SU-DHL-6 (cell line): ENCODE results near the gene MNX1.

Source experiments
- CTCF ChIP-seq: fragments of 200-600 bp; sonication (generic); IDR thresholded peaks from one replicate; pipeline ENCODE4 v1.5.1; 2017; ENCODE audit warnings: antibody characterized with exemption, mild to moderate bottlenecking, low read length, moderate library complexity; ENCODE audit not compliant: insufficient read depth, poor library complexity, severe bottlenecking
- EZH2phosphoT487 ChIP-seq: fragments of 200-600 bp; sonication (generic), shearing (Covaris generic); conservative IDR thresholded peaks from 2 replicates; pipeline ENCODE4 v1.6.1; 2018; ENCODE audit warnings: mild to moderate bottlenecking, antibody characterized with exemption, low read length, moderate library complexity, mixed read lengths

- TF ChIP-seq CTCF (no peak), EZH2phosphoT487 (no peak)
Observed at GRCh38 chr7:157009778-157010587, 480 bp downstream of the MNX1 start.
